Measurements from ENCODE around the gene RCL1. TPM values are rescaled to one million over a fixed set of nuclear protein-coding genes. Genes with fewer than 3 reads are reported as not detected.

Gene RCL1
- polyA plus RNA-seq, 2 donors = 8.5 to 10.8 TPM

GRCh38 chr9:4862506-4863250 lies 69.9 kb downstream of the RCL1 start:
- Histone ChIP-seq H3K4me1 (ENCODE audit: control insufficient read depth in 2 of 2, insufficient read depth in 2 of 2, low read length in 1 of 2) (no peaks in the 10 kb centered on the region), H3K27me3 (ENCODE audit: control insufficient read depth in 1 of 2, insufficient read depth in 2 of 2, low read length in 2 of 2) (no peaks in the 10 kb centered on the region), H3K27ac (ENCODE audit: low read depth in 2 of 2, low read length in 1 of 2) (no peak overlapping the region), H3K36me3 (ENCODE audit: control insufficient read depth in 2 of 2, insufficient read depth in 2 of 2, low read length in 1 of 2) (peaks cover 4 to 6% of the 10 kb centered on the region in 2 donors), H3K9me3 (ENCODE audit: control insufficient read depth in 2 of 2, insufficient read depth in 1 of 2, low read depth in 1 of 2, low read length in 1 of 2) (no peaks in the 10 kb centered on the region), H3K4me3 (ENCODE audit: low read depth in 1 of 2, low read length in 2 of 2) (no peak overlapping the region)
- 89 to 90% methylated on average over 6 of the region's 6 CpGs for WGBS, 2 donors

- H3K27ac ChIP-seq (ENCODE audit: low read depth in 2 of 2, low read length in 1 of 2) = no peak overlapping the region
- H3K27me3 ChIP-seq (ENCODE audit: control insufficient read depth in 1 of 2, insufficient read depth in 2 of 2, low read length in 2 of 2) = no peaks in the 10 kb centered on the region
- H3K4me3 ChIP-seq (ENCODE audit: low read depth in 1 of 2, low read length in 2 of 2) = no peak overlapping the region
- no peaks in the 10 kb centered on the region for H3K4me1 ChIP-seq (ENCODE audit: control insufficient read depth in 2 of 2, insufficient read depth in 2 of 2, low read length in 1 of 2)
- no peaks in the 10 kb centered on the region for H3K9me3 ChIP-seq (ENCODE audit: control insufficient read depth in 2 of 2, insufficient read depth in 1 of 2, low read depth in 1 of 2, low read length in 1 of 2)
- peaks cover 2 to 4% of the 10 kb centered on the region in 2 donors for H3K36me3 ChIP-seq (ENCODE audit: control insufficient read depth in 2 of 2, insufficient read depth in 2 of 2, low read length in 1 of 2)
- WGBS, 2 donors = 95 to 96% methylated on average over 11 of the region's 11 CpGs
Measured at GRCh38 chr9:4864234-4864661, 71.5 kb downstream of the RCL1 start.

GRCh38 chr9:4864698-4865097 lies 72.0 kb downstream of the RCL1 start:
- Histone ChIP-seq H3K27me3 (ENCODE audit: control insufficient read depth in 1 of 2, insufficient read depth in 2 of 2, low read length in 2 of 2) (no peaks in the 10 kb centered on the region), H3K4me3 (ENCODE audit: low read depth in 1 of 2, low read length in 2 of 2) (no peak overlapping the region), H3K27ac (ENCODE audit: low read depth in 2 of 2, low read length in 1 of 2) (no peak overlapping the region), H3K4me1 (ENCODE audit: control insufficient read depth in 2 of 2, insufficient read depth in 2 of 2, low read length in 1 of 2) (no peaks in the 10 kb centered on the region), H3K36me3 (ENCODE audit: control insufficient read depth in 2 of 2, insufficient read depth in 2 of 2, low read length in 1 of 2) (peaks cover 2 to 4% of the 10 kb centered on the region in 2 donors), H3K9me3 (ENCODE audit: control insufficient read depth in 2 of 2, insufficient read depth in 1 of 2, low read depth in 1 of 2, low read length in 1 of 2) (no peaks in the 10 kb centered on the region)
- WGBS, 2 donors = 92 to 93% methylated on average over 6 of the region's 6 CpGs

- 86 to 90% methylated on average over 7 of the region's 7 CpGs for WGBS, 2 donors
- Histone ChIP-seq H3K4me1 (ENCODE audit: control insufficient read depth in 2 of 2, insufficient read depth in 2 of 2, low read length in 1 of 2) (no peaks in the 10 kb centered on the region), H3K27me3 (ENCODE audit: control insufficient read depth in 1 of 2, insufficient read depth in 2 of 2, low read length in 2 of 2) (no peaks in the 10 kb centered on the region), H3K27ac (ENCODE audit: low read depth in 2 of 2, low read length in 1 of 2) (no peak overlapping the region), H3K9me3 (ENCODE audit: control insufficient read depth in 2 of 2, insufficient read depth in 1 of 2, low read depth in 1 of 2, low read length in 1 of 2) (no peaks in the 10 kb centered on the region), H3K4me3 (ENCODE audit: low read depth in 1 of 2, low read length in 2 of 2) (no peak overlapping the region), H3K36me3 (ENCODE audit: control insufficient read depth in 2 of 2, insufficient read depth in 2 of 2, low read length in 1 of 2) (peaks cover under 1 to 2% of the 10 kb centered on the region in 2 donors)
Measured at GRCh38 chr9:4865681-4866080, 72.9 kb downstream of the RCL1 start.

GRCh38 chr9:4866239-4866969 lies 73.7 kb downstream of the RCL1 start:
- Histone ChIP-seq H3K36me3 (ENCODE audit: control insufficient read depth in 2 of 2, insufficient read depth in 2 of 2, low read length in 1 of 2) (peaks cover 0 to 2% of the 10 kb centered on the region in 2 donors), H3K27ac (ENCODE audit: low read depth in 2 of 2, low read length in 1 of 2) (no peak overlapping the region), H3K4me3 (ENCODE audit: low read depth in 1 of 2, low read length in 2 of 2) (no peak overlapping the region), H3K9me3 (ENCODE audit: control insufficient read depth in 2 of 2, insufficient read depth in 1 of 2, low read depth in 1 of 2, low read length in 1 of 2) (no peaks in the 10 kb centered on the region), H3K4me1 (ENCODE audit: control insufficient read depth in 2 of 2, insufficient read depth in 2 of 2, low read length in 1 of 2) (no peaks in the 10 kb centered on the region), H3K27me3 (ENCODE audit: control insufficient read depth in 1 of 2, insufficient read depth in 2 of 2, low read length in 2 of 2) (no peaks in the 10 kb centered on the region)
- WGBS, 2 donors = 86% methylated on average over 6 of the region's 6 CpGs

- H3K27me3 ChIP-seq (ENCODE audit: control insufficient read depth in 1 of 2, insufficient read depth in 2 of 2, low read length in 2 of 2) = no peaks in the 10 kb centered on the region
- H3K4me3 ChIP-seq (ENCODE audit: low read depth in 1 of 2, low read length in 2 of 2) = no peak overlapping the region
- WGBS, 2 donors = 87 to 88% methylated on average over 4 of the region's 4 CpGs
Measured at GRCh38 chr9:4873066-4873465, 80.3 kb downstream of the RCL1 start.

GRCh38 chr9:4875559-4875958 lies 82.8 kb downstream of the RCL1 start:
- Histone ChIP-seq H3K27ac (ENCODE audit: low read depth in 2 of 2, low read length in 1 of 2) (no peak overlapping the region), H3K9me3 (ENCODE audit: control insufficient read depth in 2 of 2, insufficient read depth in 1 of 2, low read depth in 1 of 2, low read length in 1 of 2) (no peaks in the 10 kb centered on the region), H3K4me1 (ENCODE audit: control insufficient read depth in 2 of 2, insufficient read depth in 2 of 2, low read length in 1 of 2) (no peaks in the 10 kb centered on the region), H3K4me3 (ENCODE audit: low read depth in 1 of 2, low read length in 2 of 2) (no peak overlapping the region), H3K27me3 (ENCODE audit: control insufficient read depth in 1 of 2, insufficient read depth in 2 of 2, low read length in 2 of 2) (no peaks in the 10 kb centered on the region), H3K36me3 (ENCODE audit: control insufficient read depth in 2 of 2, insufficient read depth in 2 of 2, low read length in 1 of 2) (peaks cover 0 to 2% of the 10 kb centered on the region in 2 donors)
- 96 to 98% methylated on average over 4 of the region's 4 CpGs for WGBS, 2 donors

More at GRCh38 chr9:4873066-4873465, 80.3 kb downstream of the RCL1 start:
- H3K9me3 ChIP-seq (ENCODE audit: control insufficient read depth in 2 of 2, insufficient read depth in 1 of 2, low read depth in 1 of 2, low read length in 1 of 2) = no peaks in the 10 kb centered on the region
- H3K27ac ChIP-seq (ENCODE audit: low read depth in 2 of 2, low read length in 1 of 2) = no peak overlapping the region
- no peaks in the 10 kb centered on the region for H3K4me1 ChIP-seq (ENCODE audit: control insufficient read depth in 2 of 2, insufficient read depth in 2 of 2, low read length in 1 of 2)
- H3K36me3 ChIP-seq (ENCODE audit: control insufficient read depth in 2 of 2, insufficient read depth in 2 of 2, low read length in 1 of 2) = peaks cover 0 to 2% of the 10 kb centered on the region in 2 donors

GRCh38 chr9:4879115-4879558 lies 86.4 kb downstream of the RCL1 start:
- Histone ChIP-seq H3K27me3 (ENCODE audit: control insufficient read depth in 1 of 2, insufficient read depth in 2 of 2, low read length in 2 of 2) (no peaks in the 10 kb centered on the region), H3K27ac (ENCODE audit: low read depth in 2 of 2, low read length in 1 of 2) (no peak overlapping the region), H3K4me3 (ENCODE audit: low read depth in 1 of 2, low read length in 2 of 2) (no peak overlapping the region), H3K9me3 (ENCODE audit: control insufficient read depth in 2 of 2, insufficient read depth in 1 of 2, low read depth in 1 of 2, low read length in 1 of 2) (no peaks in the 10 kb centered on the region), H3K4me1 (ENCODE audit: control insufficient read depth in 2 of 2, insufficient read depth in 2 of 2, low read length in 1 of 2) (no peaks in the 10 kb centered on the region), H3K36me3 (ENCODE audit: control insufficient read depth in 2 of 2, insufficient read depth in 2 of 2, low read length in 1 of 2) (no peaks in the 10 kb centered on the region)
- WGBS, 2 donors = 84 to 91% methylated on average over 3 of the region's 3 CpGs

GRCh38 chr9:4883326-4883873 lies 90.7 kb downstream of the RCL1 start:
- Histone ChIP-seq H3K4me3 (ENCODE audit: low read depth in 1 of 2, low read length in 2 of 2) (no peak overlapping the region), H3K27me3 (ENCODE audit: control insufficient read depth in 1 of 2, insufficient read depth in 2 of 2, low read length in 2 of 2) (no peaks in the 10 kb centered on the region), H3K9me3 (ENCODE audit: control insufficient read depth in 2 of 2, insufficient read depth in 1 of 2, low read depth in 1 of 2, low read length in 1 of 2) (no peaks in the 10 kb centered on the region), H3K27ac (ENCODE audit: low read depth in 2 of 2, low read length in 1 of 2) (no peak overlapping the region), H3K36me3 (ENCODE audit: control insufficient read depth in 2 of 2, insufficient read depth in 2 of 2, low read length in 1 of 2) (no peaks in the 10 kb centered on the region), H3K4me1 (ENCODE audit: control insufficient read depth in 2 of 2, insufficient read depth in 2 of 2, low read length in 1 of 2) (no peaks in the 10 kb centered on the region)
- whole genome bisulfite sequencing, 2 donors = 86 to 93% methylated on average over 3 of the region's 3 CpGs

Measured in esophagus (tissue), 2 donors.